Activated naive CD8-positive, alpha-beta T cell treated with anti-CD3 and anti-CD28 coated beads, Interleukin-2, amount 50 U/mL, for 24 hours (primary cell): ENCODE results near the gene LRRC71.

Experiments used
- ATAC-seq: fragments of 150-1000 bp; cut with Tn5 transposase; one replicate; pipeline ENCODE4 v1.10.0; 2021
- DNase-seq: peaks from one replicate; pipeline ENCODE4 v3.0.0; 2021
- H3K27ac Mint-ChIP-seq: one replicate; pipeline ENCODE4 v1.8.0; 2021; ENCODE audit warnings: mild to moderate bottlenecking, mixed read lengths
- H3K27me3 Mint-ChIP-seq: one replicate; pipeline ENCODE4 v1.8.0; 2021; ENCODE audit warnings: mixed read lengths
- H3K36me3 Mint-ChIP-seq: one replicate; pipeline ENCODE4 v1.8.0; 2021; ENCODE audit warnings: low read depth, mixed read lengths
- H3K4me1 Mint-ChIP-seq: one replicate; pipeline ENCODE4 v1.8.0; 2021; ENCODE audit warnings: mixed read lengths
- H3K4me3 Mint-ChIP-seq: one replicate; pipeline ENCODE4 v1.8.0; 2021; ENCODE audit warnings: mild to moderate bottlenecking, moderate library complexity, mixed read lengths
- H3K9me3 Mint-ChIP-seq: one replicate; pipeline ENCODE4 v1.8.0; 2021; ENCODE audit warnings: mixed read lengths

Gene LRRC71

GRCh38 chr1:156897078-156897825, 23.2 kb upstream of the LRRC71 start:
- Mint-ChIP-seq H3K4me1 (peaks cover 13% of the 10 kb centered on the region), H3K27ac (no peak overlapping the region), H3K9me3 (no peaks in the 10 kb centered on the region), H3K36me3 (no peaks in the 10 kb centered on the region), H3K4me3 (no peak overlapping the region), H3K27me3 (peaks cover 50% of the 10 kb centered on the region)
- ATAC-seq (no peak), DNase-seq (no peak)

GRCh38 chr1:156898161-156898566, 22.3 kb upstream of the LRRC71 start:
- Mint-ChIP-seq H3K4me3 (no peak overlapping the region), H3K27ac (no peak overlapping the region), H3K9me3 (no peaks in the 10 kb centered on the region), H3K36me3 (no peaks in the 10 kb centered on the region), H3K27me3 (peaks cover 43% of the 10 kb centered on the region), H3K4me1 (peaks cover 6% of the 10 kb centered on the region)
- no peak for ATAC-seq
- DNase-seq, result no peak

GRCh38 chr1:156898971-156899664, 21.3 kb upstream of the LRRC71 start:
- H3K9me3 Mint-ChIP-seq, result no peaks in the 10 kb centered on the region
- peaks cover 4% of the 10 kb centered on the region for H3K4me1 Mint-ChIP-seq
- peaks cover 40% of the 10 kb centered on the region for H3K27me3 Mint-ChIP-seq
- H3K27ac Mint-ChIP-seq, result no peak overlapping the region
- ATAC-seq (no peak), DNase-seq (no peak)
- H3K36me3 Mint-ChIP-seq, result no peaks in the 10 kb centered on the region
- H3K4me3 Mint-ChIP-seq, result no peak overlapping the region

GRCh38 chr1:156899956-156900718, 20.3 kb upstream of the LRRC71 start:
- ATAC-seq (no peak), DNase-seq (no peak)
- H3K9me3 Mint-ChIP-seq, result no peaks in the 10 kb centered on the region
- H3K4me1 Mint-ChIP-seq, result peaks cover 4% of the 10 kb centered on the region
- H3K27ac Mint-ChIP-seq, result no peak overlapping the region
- H3K36me3 Mint-ChIP-seq, result no peaks in the 10 kb centered on the region
- H3K4me3 Mint-ChIP-seq, result no peak overlapping the region
- peaks cover 34% of the 10 kb centered on the region for H3K27me3 Mint-ChIP-seq

- no peak overlapping the region for H3K4me3 Mint-ChIP-seq
- no peak overlapping the region for H3K27ac Mint-ChIP-seq
- peaks cover 30% of the 10 kb centered on the region for H3K27me3 Mint-ChIP-seq
- H3K36me3 Mint-ChIP-seq, result no peaks in the 10 kb centered on the region
- ATAC-seq (no peak), DNase-seq (no peak)
- peaks cover 4% of the 10 kb centered on the region for H3K4me1 Mint-ChIP-seq
- no peaks in the 10 kb centered on the region for H3K9me3 Mint-ChIP-seq
Observed at GRCh38 chr1:156900896-156901589, 19.4 kb upstream of the LRRC71 start.

- ATAC-seq (no peak), DNase-seq (no peak)
- H3K36me3 Mint-ChIP-seq, result no peaks in the 10 kb centered on the region
- H3K9me3 Mint-ChIP-seq, result no peaks in the 10 kb centered on the region
- H3K27me3 Mint-ChIP-seq, result peaks cover 30% of the 10 kb centered on the region
- no peak overlapping the region for H3K27ac Mint-ChIP-seq
- H3K4me3 Mint-ChIP-seq, result no peak overlapping the region
- H3K4me1 Mint-ChIP-seq, result peaks cover 4% of the 10 kb centered on the region
Observed at GRCh38 chr1:156901590-156901900, 18.9 kb upstream of the LRRC71 start.

- no peaks in the 10 kb centered on the region for H3K36me3 Mint-ChIP-seq
- H3K27ac Mint-ChIP-seq, result no peak overlapping the region
- no peak overlapping the region for H3K4me3 Mint-ChIP-seq
- DNase-seq, result no peak
- no peak for ATAC-seq
- H3K9me3 Mint-ChIP-seq, result no peaks in the 10 kb centered on the region
- H3K4me1 Mint-ChIP-seq, result peaks cover 6% of the 10 kb centered on the region
- peaks cover 28% of the 10 kb centered on the region for H3K27me3 Mint-ChIP-seq
Observed at GRCh38 chr1:156901966-156902915, 18.2 kb upstream of the LRRC71 start.

GRCh38 chr1:156903328-156904091, 16.9 kb upstream of the LRRC71 start:
- ATAC-seq (no peak), DNase-seq (no peak)
- Mint-ChIP-seq H3K36me3 (no peaks in the 10 kb centered on the region), H3K4me1 (peaks cover 2% of the 10 kb centered on the region), H3K27me3 (peaks cover 17% of the 10 kb centered on the region), H3K27ac (no peak overlapping the region), H3K4me3 (no peak overlapping the region), H3K9me3 (no peaks in the 10 kb centered on the region)

- DNase-seq (no peak), ATAC-seq (no peak)
- Mint-ChIP-seq H3K4me1 (peaks cover 2% of the 10 kb centered on the region), H3K27me3 (peaks cover 11% of the 10 kb centered on the region), H3K4me3 (no peak overlapping the region), H3K27ac (no peak overlapping the region), H3K9me3 (no peaks in the 10 kb centered on the region), H3K36me3 (no peaks in the 10 kb centered on the region)
Observed at GRCh38 chr1:156904187-156904959, 16.1 kb upstream of the LRRC71 start.

GRCh38 chr1:156905176-156905575, 15.3 kb upstream of the LRRC71 start:
- H3K27me3 Mint-ChIP-seq, result peaks cover 9% of the 10 kb centered on the region
- no peaks in the 10 kb centered on the region for H3K36me3 Mint-ChIP-seq
- no peak overlapping the region for H3K27ac Mint-ChIP-seq
- H3K4me1 Mint-ChIP-seq, result peaks cover 2% of the 10 kb centered on the region
- no peaks in the 10 kb centered on the region for H3K9me3 Mint-ChIP-seq
- no peak for DNase-seq
- ATAC-seq, result no peak
- H3K4me3 Mint-ChIP-seq, result no peak overlapping the region

GRCh38 chr1:156905651-156906050, 14.8 kb upstream of the LRRC71 start:
- ATAC-seq (no peak), DNase-seq (no peak)
- Mint-ChIP-seq H3K36me3 (no peaks in the 10 kb centered on the region), H3K27me3 (peaks cover 6% of the 10 kb centered on the region), H3K4me3 (no peak overlapping the region), H3K4me1 (peaks cover 2% of the 10 kb centered on the region), H3K9me3 (no peaks in the 10 kb centered on the region), H3K27ac (no peak overlapping the region)

GRCh38 chr1:156906206-156906906, 14.1 kb upstream of the LRRC71 start:
- H3K4me1 Mint-ChIP-seq, result peaks cover 2% of the 10 kb centered on the region

More at GRCh38 chr1:156906206-156906906, 14.1 kb upstream of the LRRC71 start:
- Mint-ChIP-seq H3K4me3 (no peak overlapping the region), H3K27ac (no peak overlapping the region), H3K36me3 (no peaks in the 10 kb centered on the region), H3K9me3 (no peaks in the 10 kb centered on the region), H3K27me3 (peaks cover 11% of the 10 kb centered on the region)
- DNase-seq, result no peak
- ATAC-seq, result no peak
